ENCODE results near the gene ADCY10.

ADCY10 gene

GRCh38 chr1:167913895-167914496, at the start of gene ADCY10:
Gene ADCY10 (minus strand): TSS chr1:167914134. CDS start chr1:167905140, 8,994 bp downstream.
- H3K4me1 Mint-ChIP-seq (ENCODE audit: low read depth): no peaks in the 10 kb centered on the region
- H3K27ac Mint-ChIP-seq: no peak within 1 kb of the TSS
- peaks cover 6% of the 10 kb centered on the region for H3K27me3 Mint-ChIP-seq (ENCODE audit: low read depth)
- no peak within 1 kb of the TSS for H3K4me3 Mint-ChIP-seq
- H3K36me3 Mint-ChIP-seq (ENCODE audit: low read depth): peaks cover 12% of the 10 kb centered on the region
- peaks cover 6% of the 10 kb centered on the region for H3K9me3 Mint-ChIP-seq

DNA sequence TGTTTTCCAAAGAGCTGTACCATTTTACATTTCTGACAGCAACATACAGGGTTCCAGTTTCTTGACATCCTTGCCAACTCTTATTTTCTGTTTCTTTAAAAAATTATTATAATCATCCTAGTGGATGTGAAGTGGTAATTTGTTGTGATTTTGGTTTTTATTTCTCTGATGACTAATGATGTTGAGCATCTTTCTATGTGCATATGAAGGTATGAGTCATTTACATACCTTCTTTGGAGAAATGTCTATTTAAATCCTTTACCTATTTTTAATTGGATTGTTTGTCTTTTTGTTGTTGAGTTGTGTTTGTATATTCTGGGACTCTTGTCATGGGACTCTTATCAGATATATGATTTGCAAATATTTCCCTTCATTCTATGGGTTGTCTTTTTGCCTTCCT, 43.8 kb upstream of the ADCY10 start:
- H3K36me3 Mint-ChIP-seq (ENCODE audit: low read depth): peaks cover 15% of the 10 kb centered on the region
- H3K27me3 Mint-ChIP-seq (ENCODE audit: low read depth): no peaks in the 10 kb centered on the region
- no peaks in the 10 kb centered on the region for H3K9me3 Mint-ChIP-seq
- no peak overlapping the region for H3K4me3 Mint-ChIP-seq
- peaks cover 2% of the 10 kb centered on the region for H3K4me1 Mint-ChIP-seq (ENCODE audit: low read depth)
- no peak overlapping the region for H3K27ac Mint-ChIP-seq

DNA sequence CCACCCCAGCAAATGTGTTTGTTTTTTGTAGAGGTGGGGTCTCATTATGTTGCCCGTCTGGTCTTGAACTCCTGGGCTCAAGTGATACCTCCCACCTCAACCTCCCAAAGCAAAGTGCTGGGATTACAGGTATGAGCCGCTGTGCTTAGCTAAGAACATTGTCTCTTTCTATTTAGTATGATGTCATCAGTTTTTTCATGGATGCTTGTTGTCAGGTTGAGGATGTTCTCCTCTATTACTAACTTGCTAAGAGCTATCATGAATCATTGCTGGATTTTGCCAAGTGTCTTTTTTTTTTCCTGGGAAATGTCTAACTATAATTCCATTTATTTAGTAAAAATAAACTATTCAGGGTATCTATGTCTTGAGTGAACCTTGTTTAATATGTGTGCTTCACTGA, 42.0 kb upstream of the ADCY10 start:
- peaks cover 22% of the 10 kb centered on the region for H3K36me3 Mint-ChIP-seq (ENCODE audit: low read depth)
- peaks cover 5% of the 10 kb centered on the region for H3K4me1 Mint-ChIP-seq (ENCODE audit: low read depth)
- H3K9me3 Mint-ChIP-seq: no peaks in the 10 kb centered on the region
- no peaks in the 10 kb centered on the region for H3K27me3 Mint-ChIP-seq (ENCODE audit: low read depth)
- no peak overlapping the region for H3K4me3 Mint-ChIP-seq
- no peak overlapping the region for H3K27ac Mint-ChIP-seq

GRCh38 chr1:167950569-167950968, 36.6 kb upstream of the ADCY10 start:
- peaks cover 27% of the 10 kb centered on the region for H3K36me3 Mint-ChIP-seq (ENCODE audit: low read depth)
- H3K27ac Mint-ChIP-seq: no peak overlapping the region
- H3K9me3 Mint-ChIP-seq: no peaks in the 10 kb centered on the region
- no peak overlapping the region for H3K4me3 Mint-ChIP-seq
- peaks cover 18% of the 10 kb centered on the region for H3K4me1 Mint-ChIP-seq (ENCODE audit: low read depth)
- H3K27me3 Mint-ChIP-seq (ENCODE audit: low read depth): no peaks in the 10 kb centered on the region

DNA sequence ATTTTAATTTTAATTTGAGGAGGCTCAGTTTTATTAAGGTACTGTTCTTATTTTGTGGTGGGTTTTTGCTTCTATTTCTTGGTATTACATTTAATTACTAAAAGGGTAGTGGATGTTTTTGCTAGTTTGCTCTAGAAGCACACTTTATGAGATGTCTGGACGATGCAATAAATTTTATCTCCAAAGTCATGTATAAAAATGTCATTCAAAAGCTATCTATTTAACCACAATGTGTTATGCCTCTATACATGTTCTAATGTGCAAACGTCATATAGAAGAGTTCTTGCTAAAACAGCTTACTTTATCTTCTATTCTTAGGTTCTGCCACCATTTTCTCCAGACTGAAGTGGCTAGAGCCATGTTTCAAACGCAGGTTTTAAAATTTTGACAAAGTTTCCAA, 35.9 kb upstream of the ADCY10 start:
- peaks cover 16% of the 10 kb centered on the region for H3K4me1 Mint-ChIP-seq (ENCODE audit: low read depth)
- H3K27me3 Mint-ChIP-seq (ENCODE audit: low read depth): no peaks in the 10 kb centered on the region
- no peaks in the 10 kb centered on the region for H3K9me3 Mint-ChIP-seq
- H3K4me3 Mint-ChIP-seq: no peak overlapping the region
- peaks cover 24% of the 10 kb centered on the region for H3K36me3 Mint-ChIP-seq (ENCODE audit: low read depth)
- no peak overlapping the region for H3K27ac Mint-ChIP-seq

GRCh38 chr1:167947733-167948132, 33.8 kb upstream of the ADCY10 start:
- Mint-ChIP-seq H3K9me3 (peaks cover 4% of the 10 kb centered on the region), H3K4me1 (ENCODE audit: low read depth) (peaks cover 16% of the 10 kb centered on the region), H3K27me3 (ENCODE audit: low read depth) (no peaks in the 10 kb centered on the region), H3K4me3 (no peak overlapping the region), H3K27ac (no peak overlapping the region), H3K36me3 (ENCODE audit: low read depth) (peaks cover 24% of the 10 kb centered on the region)

DNA sequence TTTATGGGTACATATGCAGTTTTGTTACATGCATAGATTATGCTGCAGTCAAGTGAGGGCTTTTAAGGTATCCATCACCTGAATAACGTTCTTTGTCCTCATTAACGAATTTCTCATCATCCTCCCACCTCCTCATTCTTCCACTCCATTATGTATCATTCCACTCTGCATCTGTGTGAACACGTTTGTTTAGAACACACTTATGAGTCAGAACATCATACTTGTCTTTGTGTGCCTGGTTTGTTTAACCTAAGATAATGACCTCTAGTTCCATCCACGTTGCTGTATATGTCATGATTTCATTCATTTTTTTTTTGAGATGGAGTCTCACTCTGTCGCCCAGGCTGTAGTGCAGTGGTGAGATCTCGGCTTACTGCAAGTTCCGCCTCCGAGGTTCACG, 29.6 kb upstream of the ADCY10 start:
- Mint-ChIP-seq H3K4me3 (no peak overlapping the region), H3K27me3 (ENCODE audit: low read depth) (no peaks in the 10 kb centered on the region), H3K27ac (no peak overlapping the region), H3K36me3 (ENCODE audit: low read depth) (peaks cover 15% of the 10 kb centered on the region), H3K9me3 (peaks cover 4% of the 10 kb centered on the region), H3K4me1 (ENCODE audit: low read depth) (peaks cover 13% of the 10 kb centered on the region)

- no peak overlapping the region for H3K4me3 Mint-ChIP-seq
- H3K4me1 Mint-ChIP-seq (ENCODE audit: low read depth): peaks cover 6% of the 10 kb centered on the region
- peaks cover 4% of the 10 kb centered on the region for H3K9me3 Mint-ChIP-seq
- no peaks in the 10 kb centered on the region for H3K27me3 Mint-ChIP-seq (ENCODE audit: low read depth)
- peaks cover 10% of the 10 kb centered on the region for H3K36me3 Mint-ChIP-seq (ENCODE audit: low read depth)
- no peak overlapping the region for H3K27ac Mint-ChIP-seq
Observed at GRCh38 chr1:167940264-167940663, 26.3 kb upstream of the ADCY10 start.

- peaks cover 22% of the 10 kb centered on the region for H3K4me1 Mint-ChIP-seq (ENCODE audit: low read depth)
- no peaks in the 10 kb centered on the region for H3K9me3 Mint-ChIP-seq
- peak overlapping the region; percentile 96 for H3K4me3 Mint-ChIP-seq
- H3K27me3 Mint-ChIP-seq (ENCODE audit: low read depth): no peaks in the 10 kb centered on the region
- H3K36me3 Mint-ChIP-seq (ENCODE audit: low read depth): peaks cover 7% of the 10 kb centered on the region
- H3K27ac Mint-ChIP-seq: peak overlapping the region; percentile 55
Observed at GRCh38 chr1:167938080-167938636, 24.2 kb upstream of the ADCY10 start.

- Mint-ChIP-seq H3K4me1 (ENCODE audit: low read depth) (peaks cover 24% of the 10 kb centered on the region), H3K27ac (peak overlapping the region; percentile 94), H3K9me3 (no peaks in the 10 kb centered on the region), H3K27me3 (ENCODE audit: low read depth) (no peaks in the 10 kb centered on the region), H3K4me3 (peak overlapping the region; percentile 96), H3K36me3 (ENCODE audit: low read depth) (peaks cover 7% of the 10 kb centered on the region)
Observed at GRCh38 chr1:167937709-167938010, 23.7 kb upstream of the ADCY10 start.

DNA sequence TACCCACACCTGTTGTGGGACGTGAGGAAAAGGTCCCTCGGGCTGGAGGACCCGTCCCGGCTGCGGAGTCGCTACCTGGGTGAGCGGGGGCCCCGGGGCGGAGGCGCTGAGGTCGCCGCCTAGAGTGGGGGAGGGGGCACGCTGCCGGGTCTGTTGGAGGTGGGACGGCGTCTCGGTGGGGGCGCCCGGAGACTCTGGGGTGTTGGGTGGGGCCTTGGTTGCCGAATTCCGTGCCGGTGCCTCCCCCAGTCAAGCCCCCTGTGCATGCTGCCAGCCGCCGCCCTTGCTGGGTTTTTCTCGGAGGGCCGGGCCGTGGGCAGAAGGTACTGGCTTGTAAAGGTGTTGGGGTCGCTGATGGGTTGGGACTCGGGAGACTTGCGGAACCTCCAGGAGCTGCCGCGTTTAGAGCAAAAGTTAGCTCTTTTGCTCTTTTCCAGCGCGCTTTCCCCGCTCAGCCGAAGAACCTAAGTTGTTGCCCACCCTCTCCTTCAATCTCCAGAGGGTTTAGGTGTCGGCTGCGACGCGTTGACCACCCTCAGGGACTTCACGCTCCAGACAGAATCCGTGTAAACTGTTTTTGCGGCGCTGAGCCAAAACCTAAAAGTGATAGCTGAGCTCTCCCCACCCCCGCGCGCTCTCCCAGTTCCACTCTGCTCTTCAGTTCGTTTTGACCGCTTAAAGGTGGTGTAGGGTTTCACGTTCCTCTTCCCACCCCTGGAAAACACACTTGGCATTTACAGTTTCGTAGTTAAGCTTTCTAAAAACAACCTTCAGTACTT, 23.2 kb upstream of the ADCY10 start, which contains the start of gene MPC2:
MPC2 (minus strand) TSS at position 143 of the 779 bp plus-strand sequence. CDS start 1,231 bp downstream, outside the sequence.
- peak within 1 kb of the TSS; percentile 96 for H3K4me3 Mint-ChIP-seq
- H3K4me1 Mint-ChIP-seq (ENCODE audit: low read depth): peaks cover 26% of the 10 kb centered on the region
- H3K27me3 Mint-ChIP-seq (ENCODE audit: low read depth): no peaks in the 10 kb centered on the region
- H3K9me3 Mint-ChIP-seq: no peaks in the 10 kb centered on the region
- peaks cover 7% of the 10 kb centered on the region for H3K36me3 Mint-ChIP-seq (ENCODE audit: low read depth)
- H3K27ac Mint-ChIP-seq: peak within 1 kb of the TSS; percentile 98

GRCh38 chr1:167936068-167936929, 22.4 kb upstream of the ADCY10 start, which contains the start of gene DCAF6:
Gene DCAF6 (plus strand): TSS chr1:167936683. CDS start chr1:167936912, 229 bp downstream.
- Mint-ChIP-seq H3K27ac (peak within 1 kb of the TSS; percentile 98), H3K9me3 (no peaks in the 10 kb centered on the region), H3K36me3 (ENCODE audit: low read depth) (peaks cover 4% of the 10 kb centered on the region), H3K27me3 (ENCODE audit: low read depth) (no peaks in the 10 kb centered on the region), H3K4me1 (ENCODE audit: low read depth) (peaks cover 27% of the 10 kb centered on the region), H3K4me3 (peak within 1 kb of the TSS; percentile 96)

DNA sequence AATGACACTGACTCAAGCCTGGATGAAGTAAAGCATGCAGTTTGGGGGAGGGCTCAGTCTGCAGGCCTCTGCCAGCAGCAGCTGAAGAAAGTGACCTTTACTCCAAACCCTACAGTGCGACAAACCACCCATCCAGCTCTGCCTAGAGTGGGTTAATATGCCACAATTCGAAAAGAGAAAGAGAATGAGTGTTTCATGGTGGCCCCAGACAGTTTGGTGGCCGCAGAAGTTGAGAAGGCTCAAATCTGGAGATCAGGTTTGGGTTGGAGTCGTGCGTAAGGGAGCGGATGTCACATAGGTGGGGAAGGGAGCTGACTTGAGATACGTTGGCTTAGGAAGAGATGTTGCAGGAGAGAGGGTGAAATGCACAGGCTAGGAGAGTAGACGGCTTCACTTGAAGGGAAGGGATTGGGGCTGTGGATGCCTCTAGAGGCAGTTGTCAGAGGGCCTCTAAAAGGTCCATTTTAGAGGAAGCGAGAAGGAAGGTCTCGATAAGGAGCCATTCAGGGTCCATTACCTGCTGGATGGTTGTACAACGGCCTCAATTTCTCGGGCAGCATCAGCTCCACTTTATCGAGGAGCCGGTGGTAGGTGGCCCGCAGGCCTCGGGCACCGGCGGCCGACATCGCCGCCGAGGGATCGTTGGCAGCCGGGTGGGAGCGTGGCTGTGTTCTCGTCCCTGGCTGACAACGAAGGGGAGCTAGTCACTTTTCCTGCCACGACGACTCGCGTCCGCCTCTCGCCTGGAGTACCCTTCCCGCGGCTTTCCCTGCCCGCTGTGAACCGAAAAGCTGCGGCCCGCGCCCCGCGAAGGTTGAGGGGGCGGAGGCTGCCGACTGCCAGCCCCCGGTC, 21.5 kb upstream of the ADCY10 start:
- Mint-ChIP-seq H3K4me3 (peak overlapping the region; percentile 96), H3K27ac (peak overlapping the region; percentile 98), H3K36me3 (ENCODE audit: low read depth) (peaks cover 4% of the 10 kb centered on the region), H3K9me3 (no peaks in the 10 kb centered on the region), H3K4me1 (ENCODE audit: low read depth) (peaks cover 27% of the 10 kb centered on the region), H3K27me3 (ENCODE audit: low read depth) (no peaks in the 10 kb centered on the region)
